Measurements from ENCODE around the gene FOXN1.
A peak's percentile ranks its signal among the peaks of the same experiment; 100 is the strongest.

FOXN1 gene

GRCh38 chr17:28547096-28547622 is 41.0 kb downstream of the FOXN1 start:
- no peak for DNase-seq (ENCODE audit: low read depth)

GRCh38 chr17:28547623-28548416 is 41.7 kb downstream of the FOXN1 start:
- peak; percentile 41 for DNase-seq (ENCODE audit: low read depth)

GRCh38 chr17:28548417-28549130 is 42.4 kb downstream of the FOXN1 start:
- DNase-seq (ENCODE audit: low read depth), result no peak

- DNase-seq (ENCODE audit: low read depth), result no peak
Observed at GRCh38 chr17:28549236-28550132, 43.3 kb downstream of the FOXN1 start.

GRCh38 chr17:28550858-28551257 is 44.7 kb downstream of the FOXN1 start:
- DNase-seq (ENCODE audit: low read depth), result no peak

GRCh38 chr17:28551421-28552175 is 45.5 kb downstream of the FOXN1 start:
- no peak for DNase-seq (ENCODE audit: low read depth)

GRCh38 chr17:28552176-28552999 is 46.2 kb downstream of the FOXN1 start, which contains the start of gene UNC119:
Gene UNC119 (minus strand): TSS chr17:28552624. CDS start chr17:28552557, 67 bp downstream.
- peak; percentile 70 for DNase-seq (ENCODE audit: low read depth)

GRCh38 chr17:28553000-28553505 is 46.9 kb downstream of the FOXN1 start:
- no peak for DNase-seq (ENCODE audit: low read depth)

GRCh38 chr17:28554565-28554964 is 48.4 kb downstream of the FOXN1 start:
- no peak for DNase-seq (ENCODE audit: low read depth)

- DNase-seq (ENCODE audit: low read depth), result no peak
Observed at GRCh38 chr17:28555022-28555421, 48.9 kb downstream of the FOXN1 start.

GRCh38 chr17:28563475-28563874 is 57.3 kb downstream of the FOXN1 start:
- no peak for DNase-seq (ENCODE audit: low read depth)

GRCh38 chr17:28567604-28568003 is 61.5 kb downstream of the FOXN1 start:
- no peak for DNase-seq (ENCODE audit: low read depth)

- DNase-seq (ENCODE audit: low read depth), result no peak
Observed at GRCh38 chr17:28569446-28569845, 63.3 kb downstream of the FOXN1 start.

- peak; percentile 32 for DNase-seq (ENCODE audit: low read depth)
Observed at GRCh38 chr17:28570716-28571360, 64.7 kb downstream of the FOXN1 start.

- DNase-seq (ENCODE audit: low read depth), result peak; percentile 79
Observed at GRCh38 chr17:28571361-28572122, 65.4 kb downstream of the FOXN1 start, which contains the start of gene PIGS. Gene PIGS (minus strand): TSS chr17:28571524. CDS start chr17:28571496, 28 bp downstream.

GRCh38 chr17:28572259-28573039 is 66.3 kb downstream of the FOXN1 start:
- no peak for DNase-seq (ENCODE audit: low read depth)

GRCh38 chr17:28573040-28573380 is 66.9 kb downstream of the FOXN1 start:
- no peak for DNase-seq (ENCODE audit: low read depth)

GRCh38 chr17:28573521-28573920 is 67.4 kb downstream of the FOXN1 start:
- no peak for DNase-seq (ENCODE audit: low read depth)
